UCSD-AML1 (cell line): ENCODE data around the gene TNFRSF18.
A peak's percentile ranks its signal among the peaks of the same experiment; 100 is the strongest.
"Not testable (repeated sequence)": the region's sequence is repeated elsewhere in the genome, so short reads cannot be mapped to it uniquely, and the experiment has no call there.

Experiments
- DNase-seq: peaks from one replicate; lab custom pipeline; 2025; ENCODE audit not compliant: unreplicated experiment; lab: John Stamatoyannopoulos, UW

TNFRSF18 gene

DNA sequence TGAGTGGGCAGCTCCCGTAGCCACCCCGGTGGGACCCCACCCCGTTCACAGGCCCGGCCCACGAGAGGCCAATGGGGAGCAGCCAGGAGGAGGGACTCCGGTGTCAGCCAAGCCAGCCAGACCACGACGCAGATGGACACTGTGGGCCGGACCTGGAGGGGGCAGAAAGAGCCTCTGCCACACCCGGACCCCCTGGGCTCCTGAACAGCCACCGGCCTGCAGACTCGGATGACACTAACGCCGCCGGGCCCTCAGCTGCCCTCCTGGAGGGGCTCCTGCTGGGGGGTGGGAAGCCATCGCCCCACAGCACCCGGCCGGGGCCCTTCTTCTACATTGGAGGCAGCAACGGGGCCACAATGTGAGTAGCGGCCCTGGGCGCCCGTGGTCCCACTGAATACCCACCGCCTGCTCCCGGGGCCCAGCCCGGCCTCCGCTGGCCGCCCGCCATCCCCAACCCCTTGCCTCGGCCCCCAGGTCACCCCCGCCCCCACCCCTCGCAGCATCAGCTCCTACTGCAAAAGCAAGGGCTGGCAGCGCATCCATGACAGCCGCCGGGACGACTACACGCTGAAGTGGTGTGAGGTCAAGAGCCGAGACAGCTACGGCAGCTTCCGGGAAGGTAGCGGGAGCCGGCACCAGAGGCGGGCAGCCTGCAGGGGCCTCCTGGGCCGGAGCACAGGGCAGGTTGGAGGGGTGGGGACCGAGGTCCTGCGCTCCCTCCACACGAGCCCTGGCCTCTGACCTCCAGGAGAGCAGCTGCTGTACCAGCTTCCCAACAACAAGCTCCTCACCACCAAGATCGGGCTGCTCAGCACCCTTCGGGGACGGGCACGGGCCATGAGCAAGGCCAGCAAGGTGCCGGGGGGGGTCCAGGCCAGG lies 26.2 kb downstream of the TNFRSF18 start:
- no peak for DNase-seq

DNA sequence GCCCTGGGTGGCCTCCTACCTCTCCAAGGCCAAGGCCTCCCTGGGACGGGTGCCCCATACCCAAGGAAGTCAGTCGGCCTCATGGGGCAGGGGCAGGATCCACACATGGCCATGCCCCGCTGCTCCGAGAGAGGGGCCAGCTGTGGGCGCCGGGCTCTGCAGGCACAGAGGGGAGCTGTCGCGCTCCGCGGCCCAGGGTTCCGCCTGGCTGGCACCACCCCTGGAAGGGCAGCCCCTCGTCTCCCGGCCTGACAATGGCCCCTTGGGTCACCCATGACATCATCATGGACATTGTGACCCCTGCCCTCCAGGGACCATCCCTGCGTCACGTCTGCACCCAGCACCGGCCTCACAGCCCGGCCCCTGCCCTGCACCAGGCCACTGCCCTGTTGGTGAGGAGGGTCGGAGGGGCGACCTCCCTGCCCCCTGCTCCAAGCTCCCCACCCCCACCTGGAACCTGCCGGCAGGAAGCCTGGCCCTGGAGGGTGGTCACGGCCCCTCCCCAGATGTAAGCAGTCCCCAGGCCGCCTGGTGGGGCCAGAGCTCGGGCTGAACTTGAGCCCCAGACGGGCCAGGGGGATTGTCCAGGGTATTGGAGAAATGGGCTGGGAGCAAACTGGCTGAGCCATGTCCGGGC lies 26.9 kb downstream of the TNFRSF18 start:
- DNase-seq: no peak

DNA sequence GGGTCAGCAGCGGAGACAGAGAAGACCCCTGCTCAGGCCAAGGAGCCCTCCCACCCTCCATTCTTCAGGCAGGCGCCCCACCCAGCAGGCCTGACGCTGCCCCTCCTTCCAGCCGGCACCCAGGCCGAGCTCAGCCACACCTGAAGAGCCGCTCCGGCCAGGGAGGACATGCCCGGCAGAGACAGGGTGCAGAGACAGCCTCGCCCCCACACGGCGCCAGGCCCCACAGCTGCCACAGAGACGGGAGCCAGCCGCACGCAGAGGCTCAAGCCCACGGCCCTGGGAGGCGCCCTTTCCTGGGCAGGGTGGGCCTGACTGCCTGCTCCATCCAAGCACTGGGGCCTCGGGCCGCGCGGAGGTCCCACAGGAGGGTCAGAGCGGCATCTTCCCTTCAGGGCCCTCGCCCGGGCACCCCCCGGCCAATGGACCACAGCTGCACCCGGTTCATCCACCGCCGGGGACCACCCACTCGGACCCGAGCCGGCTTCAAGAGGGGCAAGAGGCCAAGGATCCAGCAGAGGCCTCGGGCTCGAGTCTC lies 27.5 kb downstream of the TNFRSF18 start:
- no peak for DNase-seq

DNA sequence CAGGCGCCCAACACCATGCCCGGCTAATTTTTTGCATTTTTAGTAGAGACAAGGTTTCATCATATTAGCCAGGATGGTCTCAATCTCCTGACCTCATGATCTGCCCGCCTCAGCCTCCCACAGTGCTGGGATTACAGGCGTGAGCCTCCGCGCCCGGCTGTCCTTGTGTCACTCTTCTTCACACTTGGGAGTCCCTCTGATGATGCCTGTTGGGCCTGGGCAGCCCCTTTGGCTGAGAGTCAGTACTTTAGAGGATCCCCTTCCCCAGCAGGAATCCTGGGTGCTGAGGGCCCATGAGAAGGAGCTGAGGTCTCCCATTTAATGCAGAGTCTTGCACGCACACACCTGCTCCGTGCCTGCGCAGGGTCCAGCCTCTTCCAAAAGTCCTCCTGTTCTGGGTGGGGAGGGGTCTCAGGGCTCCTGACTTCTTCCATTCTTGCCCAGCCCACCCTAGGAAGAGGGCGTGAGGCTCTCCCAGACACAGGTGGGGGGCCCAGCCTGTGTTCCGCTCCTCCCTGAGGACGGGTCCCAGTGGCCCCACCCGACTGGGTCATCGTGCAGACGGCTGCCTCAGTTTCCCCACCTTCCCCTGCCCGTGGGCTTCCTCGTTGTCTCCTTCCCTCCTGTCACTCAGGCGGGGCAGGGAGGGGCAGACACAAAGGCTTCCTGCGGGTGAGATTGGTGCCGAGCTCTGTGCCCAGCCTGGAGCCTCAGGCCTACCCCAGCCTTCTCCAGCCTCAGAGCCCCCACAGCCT lies 28.8 kb downstream of the TNFRSF18 start:
- no peak for DNase-seq

DNA sequence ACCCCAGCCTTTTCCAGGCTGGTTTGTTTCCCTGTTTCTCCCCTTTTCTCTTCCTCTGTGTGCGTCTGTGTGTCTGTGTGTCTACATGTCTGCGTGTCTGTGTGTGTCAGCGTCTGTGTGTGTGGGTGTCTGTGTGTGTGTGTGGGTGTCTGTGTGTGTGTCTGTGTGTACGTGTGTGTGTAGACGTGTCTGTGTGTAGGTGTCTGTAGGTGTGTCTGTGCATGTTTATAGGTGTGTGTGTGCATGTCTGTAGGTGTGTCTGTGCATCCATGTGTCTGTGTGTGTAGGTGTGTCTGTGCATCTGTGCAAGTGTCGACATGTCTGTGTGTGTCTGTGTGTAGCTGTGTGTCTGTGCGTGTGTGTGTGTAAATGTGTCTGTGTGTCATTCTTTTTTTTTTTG lies 29.5 kb downstream of the TNFRSF18 start:
- DNase-seq: no peak

DNA sequence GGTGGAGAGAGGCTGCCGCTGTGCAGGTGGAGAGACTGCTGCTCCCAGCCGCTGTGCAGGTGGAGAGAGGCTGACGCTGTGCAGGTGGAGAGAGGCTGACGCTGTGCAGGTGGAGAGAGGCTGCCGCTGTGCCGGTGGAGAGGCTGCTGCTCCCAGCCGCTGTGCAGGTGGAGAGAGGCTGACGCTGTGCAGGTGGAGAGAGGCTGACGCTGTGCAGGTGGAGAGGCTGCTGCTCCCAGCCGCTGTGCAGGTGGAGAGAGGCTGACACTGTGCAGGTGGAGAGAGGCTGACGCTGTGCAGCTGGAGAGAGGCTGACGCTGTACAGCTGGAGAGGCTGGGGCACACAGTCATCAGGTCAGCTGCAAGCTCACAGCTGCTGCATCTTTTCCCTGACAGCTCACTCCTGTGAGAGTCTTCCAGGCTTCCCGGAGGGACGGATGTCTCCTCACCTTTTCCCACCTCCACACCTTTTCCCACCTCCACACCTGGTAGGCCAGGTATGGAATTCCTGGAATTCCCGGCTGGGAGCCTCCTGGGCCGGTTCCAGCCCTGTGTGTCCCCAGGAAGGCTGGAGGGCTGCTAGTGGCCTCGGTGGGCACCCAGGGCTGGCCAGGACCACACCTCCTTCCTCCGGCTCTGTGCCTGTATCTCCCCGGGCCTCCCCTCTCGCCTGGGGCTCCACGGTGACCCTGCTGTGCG lies 30.2 kb downstream of the TNFRSF18 start:
- DNase-seq: not testable (repeated sequence)

DNA sequence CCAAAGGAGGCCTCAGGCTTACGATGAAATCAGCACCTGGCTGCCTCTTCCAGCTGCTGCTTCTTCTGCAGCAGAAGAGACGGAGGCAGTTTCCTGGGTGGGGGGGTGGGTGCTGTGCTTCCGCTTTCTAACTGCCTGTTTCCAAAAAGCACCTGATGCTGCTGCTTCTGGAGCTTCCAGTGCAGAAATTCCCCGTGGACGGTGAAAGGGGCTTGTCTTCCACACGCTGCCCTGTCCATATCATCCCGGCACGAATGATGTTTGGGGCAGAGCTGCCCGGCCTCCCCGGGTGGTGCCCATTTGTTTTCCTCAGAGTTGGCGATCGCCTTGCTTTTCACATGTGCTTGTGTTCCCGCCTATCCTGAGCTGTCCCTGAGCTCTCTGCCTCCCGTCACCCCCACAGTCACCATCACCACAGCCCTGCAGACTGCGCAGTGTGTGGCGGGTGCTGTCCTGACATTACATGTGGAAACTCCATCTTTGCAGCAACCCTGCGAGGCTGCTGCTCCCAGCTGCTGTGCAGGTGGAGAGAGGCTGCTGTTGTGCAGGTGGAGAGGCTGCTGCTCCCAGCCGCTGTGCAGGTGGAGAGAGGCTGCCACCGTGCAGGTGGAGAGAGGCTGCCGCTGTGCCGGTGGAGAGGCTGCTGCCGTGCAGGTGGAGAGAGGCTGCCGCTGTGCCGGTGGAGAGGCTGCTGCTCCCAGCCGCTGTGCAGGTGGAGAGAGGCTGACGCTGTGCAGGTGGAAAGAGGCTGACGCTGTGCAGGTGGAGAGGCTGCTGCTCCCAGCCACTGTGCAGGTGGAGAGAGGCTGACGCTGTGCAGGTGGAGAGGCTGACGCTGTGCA lies 30.9 kb downstream of the TNFRSF18 start:
- no peak for DNase-seq

DNA sequence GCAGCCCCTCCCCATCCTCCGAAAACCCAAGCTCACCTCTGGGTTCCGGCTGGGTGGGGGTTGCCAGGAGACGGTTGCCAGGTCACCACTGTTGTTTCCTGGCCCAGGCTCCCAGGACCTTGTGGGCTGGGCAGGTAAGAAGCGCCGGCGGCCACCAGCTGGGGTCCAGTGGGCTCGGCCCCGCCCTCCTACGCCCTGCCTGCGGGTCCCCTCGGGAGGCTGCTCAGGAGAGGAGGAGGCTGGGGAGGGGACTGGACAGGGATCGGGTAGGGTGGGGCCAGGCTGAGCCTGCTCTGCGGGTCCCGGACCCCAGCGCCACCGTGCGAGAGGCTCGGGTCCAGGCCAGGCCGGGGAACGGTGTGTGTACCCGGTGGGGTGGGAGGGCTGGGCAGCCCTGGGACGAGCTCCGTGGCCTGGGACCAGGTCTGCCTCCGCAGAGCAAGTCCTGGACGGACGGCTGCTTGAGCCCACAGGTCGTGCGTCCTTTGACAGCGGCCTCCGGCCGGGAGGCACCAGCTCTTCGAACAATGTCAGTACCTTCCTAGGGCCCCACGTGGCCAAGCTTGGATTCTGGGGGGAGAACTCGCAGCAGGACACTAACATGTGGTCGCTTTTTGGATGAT lies 32.5 kb downstream of the TNFRSF18 start, which contains the start of gene TTLL10:
TTLL10 (plus strand) TSS at position 88 of the 623 bp plus-strand sequence. CDS start 5,336 bp downstream, outside the sequence.
- no peak for DNase-seq

DNA sequence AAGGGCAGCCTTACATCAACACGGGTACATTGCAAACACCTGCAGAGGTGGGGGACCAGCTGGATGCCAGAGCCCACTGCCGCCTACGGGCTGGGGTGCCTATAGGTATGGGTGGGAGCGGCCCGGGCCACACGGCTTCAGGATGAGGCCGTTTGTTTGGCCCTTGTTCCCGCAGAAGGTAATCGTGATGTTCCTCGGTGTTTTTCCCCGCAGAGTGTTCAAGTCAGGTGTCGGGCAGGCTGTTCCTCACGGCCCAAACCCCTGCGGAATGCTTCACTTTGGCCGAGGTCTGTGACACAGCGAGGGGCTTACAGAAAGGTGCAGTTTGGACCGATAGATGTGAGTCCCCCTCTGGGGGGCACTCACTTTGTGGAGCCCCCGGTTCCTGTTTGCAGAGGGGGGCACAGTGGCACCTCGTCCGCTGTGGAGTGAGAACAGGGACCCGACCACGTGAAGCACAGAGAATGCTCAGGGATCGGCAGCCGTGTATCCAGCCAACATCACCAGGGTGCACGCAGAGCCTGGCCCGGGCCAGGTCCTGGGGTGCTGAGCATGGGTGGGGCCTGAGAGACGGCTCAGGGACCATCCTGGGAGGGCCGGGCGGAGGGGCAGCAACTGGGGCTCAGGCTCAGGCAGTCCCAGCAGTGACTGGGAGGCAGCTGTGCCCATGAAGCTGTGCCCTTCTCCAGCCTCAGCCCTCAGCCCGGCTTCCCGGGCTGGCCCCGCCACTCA lies 33.2 kb downstream of the TNFRSF18 start:
- DNase-seq: no peak

DNA sequence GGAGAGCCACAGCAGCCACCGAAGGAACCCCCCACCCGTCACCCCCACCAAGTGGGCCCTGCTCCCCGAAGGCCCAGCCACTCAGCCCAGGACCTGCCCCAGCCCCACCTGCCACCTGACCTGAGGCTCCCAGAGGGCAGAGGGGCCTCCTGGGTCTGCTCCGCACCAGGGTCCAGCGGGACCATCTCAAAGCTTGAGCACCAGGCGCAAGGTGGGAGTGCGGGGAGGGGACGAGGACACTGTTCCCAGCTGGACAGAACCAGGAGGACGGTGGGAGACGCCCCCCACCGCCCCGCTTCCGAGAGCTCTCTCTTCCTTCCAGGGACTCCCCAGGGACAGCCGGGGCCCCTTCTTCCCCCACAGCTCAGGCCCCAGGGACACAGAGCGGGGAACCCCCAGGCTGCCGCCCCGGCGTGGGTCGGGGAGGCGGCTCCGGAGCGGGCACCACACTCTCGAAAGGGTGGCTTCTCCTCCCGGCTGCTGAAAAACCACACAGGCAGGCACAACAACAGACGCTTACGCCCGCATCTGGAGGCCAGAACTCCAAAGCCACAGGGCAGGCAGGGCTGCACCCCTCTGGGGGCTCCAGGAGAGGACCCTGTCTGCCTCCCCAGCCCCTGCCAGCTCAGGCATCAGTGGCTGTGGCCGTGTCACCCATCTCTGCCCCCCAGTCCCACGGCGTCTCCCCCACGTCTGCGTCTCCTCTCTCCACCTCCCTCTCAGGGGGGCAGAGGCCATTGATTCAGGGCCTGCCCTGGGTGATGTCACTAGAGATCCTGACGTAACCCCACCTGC lies 34.6 kb downstream of the TNFRSF18 start:
- DNase-seq: no peak

DNA sequence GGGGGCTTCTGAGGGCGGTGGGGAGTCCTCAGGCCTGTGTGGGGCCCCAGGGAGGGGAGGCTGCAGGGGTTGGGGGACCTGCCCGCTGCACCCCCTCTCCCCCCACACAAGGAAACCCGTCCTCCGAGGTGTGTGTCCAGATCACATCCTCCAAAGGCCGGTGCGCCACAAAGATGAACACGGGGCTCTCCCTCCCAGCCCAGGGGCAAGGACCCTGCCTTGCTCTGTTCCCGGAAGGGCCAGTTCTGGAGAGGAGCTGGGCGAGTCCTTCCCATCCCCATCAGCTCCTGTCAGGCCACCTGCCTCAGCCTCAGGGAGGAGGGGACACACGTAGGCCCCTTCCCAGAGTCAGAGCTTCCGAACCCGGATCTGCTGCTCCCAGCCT lies 35.2 kb downstream of the TNFRSF18 start:
- no peak for DNase-seq

DNA sequence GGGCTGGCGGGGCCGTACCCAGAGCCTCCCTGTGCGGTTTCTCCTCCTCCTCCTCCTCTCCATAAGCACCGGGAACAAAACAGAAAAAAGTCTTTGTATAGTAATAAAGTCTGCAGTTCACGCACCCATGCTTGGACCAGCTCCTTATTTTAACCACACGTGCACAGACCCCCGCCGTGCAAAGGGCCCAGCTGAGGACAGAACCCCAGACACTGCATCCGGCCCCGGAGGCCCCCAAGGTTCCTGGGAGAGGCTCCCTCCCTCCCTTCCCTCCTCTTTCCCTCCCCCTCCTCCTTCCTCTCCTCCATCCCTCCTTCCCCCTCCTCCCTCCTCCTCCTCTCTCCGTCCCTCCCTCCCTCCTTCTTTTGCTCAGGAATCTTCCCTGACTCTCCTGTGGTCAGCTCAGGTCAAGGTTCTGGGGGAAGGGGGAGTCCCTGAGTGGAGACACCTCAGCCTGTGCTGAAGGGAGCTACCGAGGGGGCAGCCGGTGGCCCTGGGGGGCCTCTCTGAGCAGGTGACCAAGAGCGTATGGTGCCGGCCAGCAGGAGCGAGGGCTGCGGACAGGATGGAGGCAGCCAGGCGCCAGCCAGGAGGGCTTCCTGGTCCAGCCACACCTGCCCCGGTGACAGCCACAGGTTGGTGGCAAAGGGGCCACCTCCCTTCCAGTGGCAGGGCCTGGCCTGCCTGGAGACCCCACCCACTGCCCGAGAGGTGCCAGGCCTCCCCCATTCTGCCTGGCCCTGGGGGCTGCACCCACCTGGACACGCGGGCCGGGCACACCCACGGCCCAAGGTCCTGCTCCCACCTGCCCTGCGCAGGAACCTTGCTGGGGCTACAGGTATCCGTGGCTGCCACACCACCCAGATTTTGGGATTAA lies 35.9 kb downstream of the TNFRSF18 start:
- DNase-seq: peak; percentile 41

DNA sequence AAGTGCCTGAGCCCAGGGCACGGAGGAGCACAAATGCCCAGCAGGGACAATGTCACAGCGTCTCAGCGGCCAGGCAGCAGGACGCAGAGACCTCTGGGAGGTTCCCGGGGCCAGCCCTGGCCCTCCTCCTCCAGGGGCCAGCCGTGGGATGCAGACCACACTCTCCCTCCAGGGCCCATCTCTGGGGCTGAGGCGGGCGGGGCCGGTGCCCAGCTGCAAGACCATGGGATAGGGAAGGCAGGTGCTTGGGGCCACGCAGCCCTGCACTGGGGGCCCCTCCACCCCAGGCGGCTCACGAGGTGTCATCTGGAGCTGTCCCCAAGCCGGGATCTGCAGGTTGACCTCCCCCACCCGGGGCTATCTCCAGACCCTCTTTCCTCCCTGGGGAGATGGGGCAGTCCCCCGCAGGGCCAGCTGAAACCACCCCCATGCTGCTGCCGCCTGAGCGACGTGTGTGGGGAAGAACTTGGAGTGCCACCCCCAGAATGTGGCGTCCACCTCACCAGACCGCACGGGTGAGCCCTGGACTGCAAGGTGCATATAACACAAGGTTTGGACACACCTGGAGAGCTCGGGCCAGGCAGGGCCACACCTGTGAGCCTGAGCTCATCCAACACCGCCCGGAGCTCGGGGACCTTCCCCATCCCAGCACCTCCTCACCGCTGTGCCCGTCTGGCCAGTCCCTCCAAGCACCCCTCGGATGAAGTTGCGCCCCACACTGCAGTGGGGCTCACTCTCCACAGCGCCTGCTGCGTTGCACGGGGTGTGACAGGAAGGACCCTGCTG lies 36.8 kb downstream of the TNFRSF18 start:
- DNase-seq: no peak

DNA sequence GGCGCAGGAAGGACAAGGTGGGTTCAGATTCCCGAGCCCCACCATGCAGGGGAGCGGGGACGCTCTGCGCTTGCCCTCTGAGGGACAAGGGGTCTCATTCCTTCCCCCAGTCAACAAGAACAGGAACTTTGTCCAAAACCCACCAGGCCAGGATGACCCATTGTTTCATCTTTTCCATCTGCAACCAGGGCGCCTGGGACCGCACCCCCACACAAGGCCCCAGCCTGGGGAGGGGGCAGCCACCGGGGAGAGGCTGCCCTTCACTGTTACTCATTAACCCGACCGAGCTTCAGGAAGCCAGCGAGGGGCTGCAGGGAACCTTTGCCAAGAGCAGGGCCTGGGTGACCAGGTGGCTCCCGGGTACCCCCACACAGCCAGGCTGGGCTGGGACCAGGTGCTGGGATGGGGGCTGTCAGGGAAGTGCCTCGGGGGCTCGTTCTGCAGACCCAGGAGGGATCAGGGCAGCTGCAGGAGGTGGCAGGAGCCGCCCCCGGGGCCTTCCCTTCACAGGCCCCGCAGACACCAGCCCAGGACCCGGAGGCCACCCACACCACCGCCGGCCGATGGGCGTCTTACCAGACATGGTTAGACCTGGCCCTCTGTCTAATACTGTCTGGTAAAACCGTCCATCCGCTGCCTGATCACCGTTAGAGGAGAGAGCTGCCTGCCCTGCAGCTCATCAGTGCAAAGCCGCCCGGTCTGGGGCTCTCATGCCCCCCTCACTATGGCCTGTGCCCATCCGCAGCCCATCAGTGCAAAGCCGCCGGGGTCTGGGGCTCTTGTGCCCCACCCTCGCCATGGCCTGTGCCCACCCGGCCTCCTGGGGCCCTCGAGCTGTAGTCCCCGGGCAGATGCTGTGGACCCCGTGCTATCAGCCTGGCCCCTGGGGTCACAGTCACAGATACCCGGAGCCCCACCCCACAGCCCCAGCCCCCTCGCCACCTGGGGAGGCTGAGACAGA lies 37.7 kb downstream of the TNFRSF18 start:
- DNase-seq: no peak

DNA sequence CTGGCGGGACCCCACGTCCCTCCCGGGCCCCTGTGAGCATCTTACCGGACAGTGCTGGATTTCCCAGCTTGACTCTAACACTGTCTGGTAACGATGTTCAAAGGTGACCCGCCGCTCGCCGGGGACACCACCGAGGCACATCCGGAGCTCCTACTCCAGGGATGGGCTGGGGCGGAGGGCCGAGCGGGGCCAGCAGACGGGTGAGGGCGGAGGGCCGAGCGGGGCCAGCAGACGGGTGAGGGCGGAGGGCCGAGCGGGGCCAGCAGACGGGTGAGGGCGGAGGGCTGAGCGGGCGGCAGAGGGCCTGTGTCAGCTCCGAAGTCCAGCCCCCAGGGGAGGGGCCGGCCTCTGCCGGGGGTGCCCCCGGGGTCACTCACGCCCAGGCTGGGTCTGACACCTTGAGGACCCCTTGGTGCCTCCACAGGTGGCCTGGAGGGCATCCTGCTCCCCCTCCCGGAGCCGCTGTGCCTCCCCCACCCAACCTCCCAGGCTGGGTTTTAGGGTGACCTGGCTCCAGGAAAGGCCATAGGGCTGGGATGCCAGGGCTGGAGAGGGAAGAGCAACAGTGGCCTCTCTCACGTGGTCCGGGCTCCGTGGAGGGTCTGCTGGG lies 38.4 kb downstream of the TNFRSF18 start:
- no peak for DNase-seq
